K562 (cell line): ENCODE measurements around the gene PPM1M. TPM values are rescaled to one million over a fixed set of nuclear protein-coding genes. Genes with fewer than 3 reads are reported as not detected.

Experiments
- BRF1 ChIP-seq: IDR thresholded peaks from 3 replicates; pipeline ENCODE4 v1.6.1; 2011; ENCODE audit warnings: borderline replicate concordance, mild to moderate bottlenecking; ENCODE audit not compliant: insufficient read length; ENCODE audit errors: extremely low read depth
- CTCFL ChIP-seq: IDR thresholded peaks from 2 replicates; pipeline ENCODE4 v1.6.1; 2011; ENCODE audit warnings: borderline replicate concordance, low read depth, mild to moderate bottlenecking, moderate library complexity, low read length; ENCODE audit not compliant: insufficient read depth, poor library complexity, severe bottlenecking
- DDX20 ChIP-seq: fragments of 450-650 bp; IDR thresholded peaks from 2 replicates; pipeline ENCODE4 v1.6.1; 2016; ENCODE audit warnings: missing genetic modification characterization, low read depth, mild to moderate bottlenecking, missing compliant biosample characterization, moderate library complexity
- MTA1 ChIP-seq: fragments of 450-650 bp; IDR thresholded peaks from 2 replicates; pipeline ENCODE4 v1.6.1; 2017; ENCODE audit warnings: borderline replicate concordance
- NCOA4 ChIP-seq: fragments of 450-650 bp; IDR thresholded peaks from 2 replicates; pipeline ENCODE4 v1.6.1; 2018; ENCODE audit warnings: mild to moderate bottlenecking; ENCODE audit not compliant: partially characterized antibody
- RAD21 ChIP-seq, 2 experiments: fragments of 250-450 bp in 1 of 2; fragments of 450-650 bp in 1 of 2; sonication (Bioruptor Pico) in 1 of 2; formaldehyde crosslinking in 1 of 2; IDR thresholded peaks in 1 of 2; conservative IDR thresholded peaks in 1 of 2; 2 replicates each; pipeline versions ENCODE4 v1.4.0 to v1.8.0; 2020 to 2022; ENCODE audit warnings: mild to moderate bottlenecking in 2 of 2, moderate library complexity in 1 of 2
- RCOR1 ChIP-seq, 2 experiments: IDR thresholded peaks; 2 replicates each; pipeline ENCODE4 v1.6.1; 2012; ENCODE audit warnings: low read depth in 2 of 2, low read length in 2 of 2, borderline replicate concordance in 1 of 2, improper control_type of control experiment in 1 of 2
- THAP7 ChIP-seq: fragments of 250-450 bp; sonication (Bioruptor Pico); IDR thresholded peaks from 2 replicates; pipeline ENCODE4 v1.5.0; 2021
- ZBTB7A ChIP-seq: IDR thresholded peaks from 2 replicates; pipeline ENCODE4 v1.6.1; 2011; ENCODE audit warnings: low read depth, mild to moderate bottlenecking, low read length, moderate library complexity, borderline replicate concordance; ENCODE audit not compliant: control insufficient read depth
- ZNF398 ChIP-seq: fragments of 250-450 bp; sonication (Bioruptor Pico); IDR thresholded peaks from 2 replicates; pipeline ENCODE4 v1.8.0; 2021; ENCODE audit warnings: moderate library complexity, mild to moderate bottlenecking, inconsistent platforms
- ZNF41 ChIP-seq: fragments of 250-450 bp; sonication (Bioruptor Pico); conservative IDR thresholded peaks from 2 replicates; pipeline ENCODE4 v1.4.0; 2020; ENCODE audit warnings: mild to moderate bottlenecking
- ZNF740 ChIP-seq, 3 experiments: fragments of 200-800 bp in 1 of 3; sonication (Bioruptor generic) in 1 of 3; sonication (generic) in 1 of 3; formaldehyde crosslinking in 1 of 3; IDR thresholded peaks; 2 replicates each; pipeline versions ENCODE4 v1.6.1 to v1.8.0; 2016 to 2022; ENCODE audit warnings: mild to moderate bottlenecking in 2 of 3, missing compliant biosample characterization in 2 of 3, missing genetic modification characterization in 2 of 3, missing genetic modification reagents in 1 of 3
- polyA plus RNA-seq, 8 experiments: library from polyadenylated mRNA; depleted of rRNA in 4 of 8; stranded (reverse) in 5 of 8; unstranded in 3 of 8; fragments of >200 nt; fragmentation: Nextera tagmentation in 2 of 8; fragmentation: Illumina TruSeq in 1 of 8; extraction: Ambion mirVana in 2 of 8; extraction: Trizol in 1 of 8; gene quantifications; 2 replicates each; pipeline versions ENCODE4 v1.2.1 to v1.2.3, GENCODE V29; 2011 to 2014; ENCODE audit warnings: inconsistent platforms in 1 of 8, missing spikeins in 1 of 8
- total RNA-seq, 7 experiments: library from RNA; depleted of rRNA in 6 of 7; stranded (reverse); fragments of >200 nt in 6 of 7; fragmentation: Illumina TruSeq in 2 of 7; extraction: Trizol in 2 of 7; gene quantifications; 2 replicates each; pipeline versions ENCODE4 v1.2.1 to v1.2.3, GENCODE V29; 2011 to 2021; ENCODE audit warnings: low replicate concordance in 1 of 7

The PPM1M gene
- total and polyA plus RNA-seq, 9 of the 15 experiments (the other 6 are each of a cell fraction or from before 2014, with no cell fraction given) = 1.4 to 9.2 (median 4.4) TPM

- peak; percentile 61 for TF ChIP-seq CTCFL
- TF ChIP-seq ZBTB7A = no peak
- TF ChIP-seq ZNF398 (CRISPR knock-in tag) = no peak
- 0 out of 4 replicates have a peak, but pooled peaks of 1 of the 2 experiments have one; percentile 27 for TF ChIP-seq RCOR1 (IDR thresholded peaks at IDR 0.05; ENCODE audit: borderline replicate concordance in 1 of 2, low read depth in 2 of 2, low read length in 2 of 2)
- TF ChIP-seq BRF1 = no peak
- no peak for TF ChIP-seq NCOA4
- TF ChIP-seq RAD21 (CRISPR knock-in tag; conservative IDR thresholded peaks at IDR 0.05 in 1 of 2, IDR thresholded peaks at IDR 0.05 in 1 of 2) = peak; percentile 39 to 75; a peak in 3 of 4 replicates
- TF ChIP-seq ZNF740 (CRISPR knock-in tag; IDR thresholded peaks at IDR 0.05) = peak; percentile 82
- peak in 1 of 2 experiments; percentile 46; a peak in 1 of 4 replicates for TF ChIP-seq ZNF740 (tag; IDR thresholded peaks at IDR 0.05)
- no peak for TF ChIP-seq MTA1
- TF ChIP-seq DDX20 (tag) = no peak
- no peak for TF ChIP-seq ZNF41
- no peak for TF ChIP-seq THAP7
Observed at GRCh38 chr3:52220380-52221026, 25.1 kb upstream of the PPM1M start (continued).
